ENCODE measurements around the gene CRTC2. TPM values are rescaled to one million over a fixed set of nuclear protein-coding genes. Genes with fewer than 3 reads are reported as not detected.
"Not testable (repeated sequence)": the region's sequence is repeated elsewhere in the genome, so short reads cannot be mapped to it uniquely, and the experiment has no call there.

Gene CRTC2
- polyA plus RNA-seq, 6 donors from 2014 or later, result 24.6 to 59.8 (median 35.8) TPM

DNA sequence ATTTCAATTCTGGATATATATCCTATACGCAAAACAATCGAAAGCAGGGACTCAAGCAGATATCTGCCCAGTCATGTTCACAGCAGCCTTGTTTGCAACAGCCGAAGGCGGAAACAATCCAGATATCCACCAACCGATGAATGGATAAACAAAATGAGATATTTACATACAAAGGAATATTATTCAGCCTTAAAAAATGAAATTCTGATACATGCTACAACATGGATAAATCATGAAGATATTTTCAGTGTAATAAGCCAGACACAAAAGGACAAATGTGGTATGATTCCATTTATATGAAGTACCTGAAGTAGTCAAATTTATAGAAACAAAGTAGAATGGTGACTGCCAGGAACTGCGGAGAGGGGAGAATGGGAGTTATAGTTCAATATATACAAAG lies 51.3 kb downstream of the CRTC2 start:
- Mint-ChIP-seq H3K9me3 (no peaks in the 10 kb centered on the region), H3K4me1 (peaks cover 19 to 52% (median 40%) of the 10 kb centered on the region in 3 donors), H3K27me3 (no peaks in the 10 kb centered on the region), H3K36me3 (peaks cover 8 to 16% of the 10 kb centered on the region in 2 donors), H3K27ac (peak overlapping the region in 2 of 6 donors; percentile 53 to 54), H3K4me3 (no peak overlapping the region)
- ATAC-seq (ENCODE audit: low read depth in 2 of 2), result no peak
- no peak for DNase-seq

DNA sequence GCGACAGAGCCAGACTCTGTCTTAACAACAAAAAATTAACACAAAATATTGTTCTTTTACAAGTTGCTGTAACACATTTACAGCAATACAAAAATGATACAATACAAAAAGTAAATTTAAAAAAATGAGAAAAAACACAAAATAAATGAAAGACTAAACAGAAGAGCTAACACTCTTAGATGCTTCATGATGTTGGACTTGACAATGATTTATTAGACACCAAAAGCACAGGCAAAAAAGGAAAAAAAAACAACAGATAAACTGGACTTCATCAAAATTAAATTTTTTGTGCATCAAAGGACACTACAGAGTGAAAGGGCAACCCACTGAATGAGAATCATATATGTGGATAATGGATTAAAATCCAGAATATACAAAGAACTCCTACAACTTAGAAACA lies 52.0 kb downstream of the CRTC2 start:
- Mint-ChIP-seq H3K27ac (peak overlapping the region in 5 of 6 donors; percentile 27 to 76 (median 62)), H3K36me3 (peaks cover 8 to 11% of the 10 kb centered on the region in 2 donors), H3K27me3 (no peaks in the 10 kb centered on the region), H3K9me3 (no peaks in the 10 kb centered on the region), H3K4me3 (no peak overlapping the region), H3K4me1 (peaks cover 14 to 49% (median 32%) of the 10 kb centered on the region in 3 donors)
- DNase-seq (no peak), ATAC-seq (ENCODE audit: low read depth in 2 of 2) (no peak)

DNA sequence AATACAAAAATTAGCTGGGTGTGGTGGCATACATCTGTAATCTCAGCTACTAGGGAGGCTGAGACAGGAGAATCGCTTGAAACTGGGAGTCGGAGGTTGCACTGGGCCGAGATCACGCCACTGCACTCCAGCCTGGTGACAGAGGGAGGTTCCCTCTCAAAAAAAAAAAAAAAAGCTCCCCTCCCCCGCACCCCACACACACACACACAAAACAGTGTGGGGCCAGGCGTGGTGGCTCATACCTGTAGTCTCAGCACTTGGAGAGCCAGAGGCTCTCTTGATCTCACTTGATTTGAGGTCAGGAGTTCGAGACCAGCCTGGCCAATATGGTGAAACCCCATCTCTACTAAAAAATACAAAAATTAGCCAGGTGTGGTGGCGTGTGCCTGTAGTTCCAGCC lies 52.5 kb downstream of the CRTC2 start:
- not testable (repeated sequence) for H3K4me3 Mint-ChIP-seq; H3K27me3 Mint-ChIP-seq; DNase-seq; ATAC-seq (ENCODE audit: low read depth in 2 of 2); H3K9me3 Mint-ChIP-seq
- H3K36me3 Mint-ChIP-seq, result peaks cover 8 to 11% of the 10 kb centered on the region in 2 donors
- H3K4me1 Mint-ChIP-seq, result peaks cover 10 to 50% (median 28%) of the 10 kb centered on the region in 3 donors
- H3K27ac Mint-ChIP-seq, result peak overlapping the region in 3 of 6 donors; percentile 14 to 53 (median 37)

DNA sequence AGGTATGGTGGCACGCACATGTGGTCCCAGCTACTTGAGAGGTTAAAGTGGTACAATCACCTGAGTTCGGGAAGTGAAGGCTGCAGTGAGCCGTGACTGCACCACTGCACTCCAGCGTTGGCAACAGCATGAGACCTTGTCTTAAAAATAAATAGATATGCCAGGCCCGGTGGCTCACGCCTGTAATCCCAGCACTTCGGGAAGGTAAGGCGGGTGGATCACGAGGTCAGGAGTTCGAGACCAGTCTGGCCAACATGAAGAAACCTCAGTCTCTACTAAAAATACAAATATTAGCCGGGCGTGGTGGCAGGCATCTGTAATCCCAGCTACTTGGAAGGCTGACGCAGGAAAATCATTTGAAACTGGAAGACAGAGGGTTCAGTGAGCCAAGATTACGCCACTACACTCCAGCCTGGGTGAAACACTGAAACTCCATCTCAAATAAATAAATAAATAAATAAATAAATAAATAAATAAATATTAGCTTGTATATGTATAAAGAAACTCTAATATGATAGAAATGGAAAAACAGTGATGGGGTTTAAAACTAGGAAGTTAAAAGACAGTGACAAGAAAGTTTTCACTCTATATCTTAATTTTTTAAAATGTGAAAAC lies 54.5 kb downstream of the CRTC2 start:
- peaks cover 8 to 48% (median 26%) of the 10 kb centered on the region in 3 donors for H3K4me1 Mint-ChIP-seq
- DNase-seq, result no peak
- peaks cover 8 to 15% of the 10 kb centered on the region in 2 donors for H3K36me3 Mint-ChIP-seq
- no peak overlapping the region for H3K4me3 Mint-ChIP-seq
- no peak for ATAC-seq (ENCODE audit: low read depth in 2 of 2)
- H3K27ac Mint-ChIP-seq, result peak overlapping the region in 1 of 6 donors; percentile 38
- no peaks in the 10 kb centered on the region for H3K9me3 Mint-ChIP-seq
- no peaks in the 10 kb centered on the region for H3K27me3 Mint-ChIP-seq

DNA sequence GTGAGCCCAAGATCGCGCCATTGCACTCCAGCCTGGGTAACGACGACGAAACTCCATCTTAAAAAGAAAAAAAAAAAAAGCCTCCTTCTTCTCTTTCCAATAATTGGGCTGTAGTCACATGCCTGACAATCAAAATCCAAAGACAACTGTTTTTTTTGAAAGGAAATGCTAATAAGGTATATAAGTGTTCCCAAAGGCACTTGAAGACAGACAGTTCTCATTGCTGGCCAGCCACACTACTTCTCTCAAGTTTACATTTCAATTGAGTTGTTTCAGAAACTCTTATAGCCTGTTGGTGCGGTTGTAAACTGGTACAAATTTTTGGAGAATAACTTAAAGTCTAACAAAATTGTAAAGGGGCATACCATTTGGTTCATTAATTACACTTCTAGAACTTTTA lies 58.9 kb downstream of the CRTC2 start:
- Mint-ChIP-seq H3K36me3 (peaks cover 0 to 4% of the 10 kb centered on the region in 2 donors), H3K27ac (peak overlapping the region in 2 of 6 donors; percentile 7 to 54), H3K27me3 (no peaks in the 10 kb centered on the region), H3K4me1 (peaks cover 5 to 54% (median 13%) of the 10 kb centered on the region in 3 donors), H3K4me3 (no peak overlapping the region), H3K9me3 (no peaks in the 10 kb centered on the region)
- no peak for DNase-seq
- ATAC-seq (ENCODE audit: low read depth in 2 of 2), result no peak

Other genes starting within 250 kb of the CRTC2 start
- 10 to 100 TPM in 5 of 6 donors, 1 to 10 TPM in 1; 6.0 to 15.1 (median 11.5) TPM for gene INTS3, start 230.6 kb downstream of the CRTC2 start, polyA plus RNA-seq (ENCODE audit: low read depth in 6 of 6)
- gene SLC27A3, start 183.2 kb downstream of the CRTC2 start, polyA plus RNA-seq (ENCODE audit: low read depth in 6 of 6), result 1 to 10 TPM; 3.2 to 5.4 (median 4.1) TPM
- gene GATAD2B, start 35.6 kb downstream of the CRTC2 start, polyA plus RNA-seq (ENCODE audit: low read depth in 6 of 6), result 1 to 10 TPM; 4.0 to 7.0 (median 5.1) TPM
- 10 to 100 TPM in 5 of 6 donors, 1 to 10 TPM in 1; 6.5 to 52.8 (median 29.7) TPM for gene DENND4B, start 11.9 kb downstream of the CRTC2 start, polyA plus RNA-seq (ENCODE audit: low read depth in 6 of 6)
- 10 to 100 TPM; 36.0 to 66.7 (median 52.6) TPM for gene SLC39A1, start 4.9 kb upstream of the CRTC2 start, polyA plus RNA-seq (ENCODE audit: low read depth in 6 of 6)
- gene CREB3L4, start 9.3 kb upstream of the CRTC2 start, polyA plus RNA-seq (ENCODE audit: low read depth in 6 of 6), result 10 to 100 TPM; 12.2 to 16.9 (median 15.6) TPM
- 100 to 1,000 TPM; 339 to 480 (median 361) TPM for gene JTB, start 19.1 kb upstream of the CRTC2 start, polyA plus RNA-seq (ENCODE audit: low read depth in 6 of 6)
- gene RAB13, start 27.7 kb upstream of the CRTC2 start, polyA plus RNA-seq (ENCODE audit: low read depth in 6 of 6), result 1 to 10 TPM in 3 of 6 donors, under 1 TPM in 1, not detected in 2; 0.88 to 2.6 (median 1.5) TPM
- gene RPS27, start 32.1 kb upstream of the CRTC2 start, polyA plus RNA-seq (ENCODE audit: low read depth in 6 of 6), result over 10,000 TPM; 15,695 to 24,474 (median 20,858) TPM
- not detected for gene NUP210L, start 196.5 kb upstream of the CRTC2 start, polyA plus RNA-seq (ENCODE audit: low read depth in 6 of 6)
- 100 to 1,000 TPM; 669 to 816 (median 772) TPM for gene TPM3, start 233.5 kb upstream of the CRTC2 start, polyA plus RNA-seq (ENCODE audit: low read depth in 6 of 6)
- gene CFAP141, start 247.7 kb upstream of the CRTC2 start, polyA plus RNA-seq (ENCODE audit: low read depth in 6 of 6), result not detected

All from naive B cell (primary cell).